ELF-1 (cell line): ENCODE data around the gene TAF15.
A peak's percentile ranks its signal among the peaks of the same experiment; 100 is the strongest.

Experiments
- DNase-seq: peaks from one replicate; pipeline ENCODE4 v3.0.0-alpha.2; 2016; ENCODE audit warnings: low read depth, low spot score

TAF15 gene

DNA sequence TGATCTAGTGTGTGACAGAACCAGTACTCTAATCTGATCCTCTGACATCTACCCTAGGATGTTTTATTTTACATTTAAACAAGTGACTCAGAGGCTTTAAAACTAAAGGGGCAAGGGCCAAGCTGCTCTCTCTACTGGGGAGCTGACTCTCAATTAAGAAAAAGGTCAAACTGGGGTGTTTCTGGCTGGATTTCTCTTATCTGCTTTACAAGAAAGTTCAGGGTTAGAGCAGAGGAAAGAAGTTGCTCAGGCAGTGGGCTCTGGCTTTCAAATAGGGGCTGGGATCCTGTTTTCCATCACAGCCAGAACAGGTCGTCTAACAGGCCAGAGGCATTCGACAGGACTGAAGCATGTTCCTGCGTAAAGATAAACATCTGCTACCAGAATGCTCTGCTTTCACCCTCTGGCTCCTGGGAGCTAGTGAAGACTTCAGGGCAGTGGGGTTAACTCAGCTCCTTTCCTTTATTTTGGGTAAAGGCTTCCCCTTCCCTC is 22.3 kb upstream of the TAF15 start:
- DNase-seq: peak; percentile 92

DNA sequence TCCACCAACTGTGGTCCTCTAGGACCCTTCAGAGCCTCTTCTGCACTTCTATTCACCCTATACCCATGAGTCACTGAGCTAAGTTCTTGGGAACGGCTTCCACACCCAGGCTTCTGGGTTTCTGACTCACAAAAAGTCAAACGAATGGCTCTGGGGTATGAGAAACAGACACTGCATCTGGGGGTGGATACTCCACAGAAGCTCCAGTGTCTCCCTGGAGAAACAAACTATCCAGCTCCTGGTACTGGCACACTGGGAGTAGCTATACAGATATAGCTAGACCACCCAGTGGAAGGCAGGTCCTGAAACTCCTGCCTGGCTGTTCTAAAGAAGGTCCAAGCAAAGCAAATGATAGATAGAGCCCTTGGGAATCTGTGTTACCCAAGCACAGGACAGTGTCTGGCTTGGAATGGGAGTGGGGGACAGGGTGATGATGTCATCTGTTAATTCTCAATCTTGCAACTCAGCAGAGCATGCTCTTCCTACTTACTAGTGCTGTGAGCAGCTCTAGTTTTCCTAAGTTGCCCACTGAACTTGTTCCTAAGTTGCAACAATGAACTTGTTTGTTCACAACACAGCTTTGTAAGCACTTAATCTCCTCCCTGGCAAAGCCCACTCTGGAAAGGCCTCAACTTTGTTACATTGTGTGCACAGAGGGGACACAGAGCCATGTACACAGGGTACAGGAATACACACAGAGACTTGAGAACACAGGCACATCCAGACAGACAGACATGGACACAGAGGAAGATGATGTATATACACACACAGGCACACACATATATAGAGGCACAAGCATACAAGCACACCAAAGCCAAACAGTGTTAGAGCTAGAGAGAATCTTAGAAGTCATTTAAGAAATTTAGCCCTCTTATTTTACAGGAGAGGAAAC is 20.6 kb upstream of the TAF15 start:
- DNase-seq: peak; percentile 75

- DNase-seq: no peak
Observed at GRCh38 chr17:35790841-35791240, 18.4 kb upstream of the TAF15 start.

DNA sequence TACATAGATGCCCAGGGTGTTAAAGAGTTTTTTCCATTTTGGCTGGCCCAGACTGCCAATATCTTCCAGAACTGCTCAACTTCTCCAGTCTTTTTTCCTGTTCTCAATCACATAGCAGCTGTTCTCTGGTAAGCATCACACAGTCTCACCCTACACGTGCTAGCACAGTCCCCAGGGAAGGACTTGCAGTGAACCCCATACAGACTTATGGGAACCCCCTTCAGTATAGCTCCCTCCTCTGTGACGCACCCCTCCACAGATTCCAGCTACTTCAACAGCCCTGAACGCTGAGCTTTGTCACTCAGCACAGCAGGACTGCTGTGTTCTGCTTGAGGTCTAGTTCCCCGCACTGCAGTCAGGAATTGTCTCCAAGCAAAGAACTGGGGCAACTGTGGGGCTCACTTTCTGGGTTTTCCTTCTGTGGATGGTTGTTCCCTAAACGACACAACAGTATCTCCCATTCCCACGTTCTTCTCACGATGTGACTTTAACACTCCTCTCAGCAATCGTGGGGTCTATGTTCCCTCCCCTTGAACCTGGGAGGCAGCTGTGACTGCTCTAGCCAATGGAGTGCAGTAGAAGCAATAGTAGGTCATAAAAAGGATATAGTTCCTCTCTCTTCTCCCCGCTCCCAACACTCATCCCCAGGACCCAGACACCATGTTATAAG is 17.5 kb upstream of the TAF15 start:
- DNase-seq: no peak

DNA sequence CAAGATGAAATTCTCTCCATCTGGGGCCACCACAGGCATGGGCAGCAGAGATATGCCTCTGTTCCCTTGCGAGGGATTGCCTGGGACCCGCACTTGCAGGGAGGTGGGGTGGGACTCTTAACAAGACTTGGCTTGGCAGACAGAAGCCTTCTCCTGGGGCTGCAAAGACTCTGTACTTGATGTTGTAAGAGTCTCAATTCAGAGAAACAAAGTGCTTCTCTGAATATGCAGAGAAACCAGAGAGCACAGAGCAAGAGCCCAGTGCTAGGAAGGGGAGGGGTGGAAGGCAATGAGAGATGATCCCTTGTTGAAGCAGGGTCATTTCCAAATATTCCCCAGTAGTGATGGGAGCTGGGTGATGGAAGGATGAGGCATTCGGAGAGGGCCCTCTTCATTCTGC is 16.0 kb upstream of the TAF15 start:
- no peak for DNase-seq

GRCh38 chr17:35795007-35795870 is 14.0 kb upstream of the TAF15 start, which contains the start of gene MMP28:
Gene MMP28, minus strand, starts transcription at chr17:35795641. Its CDS starts 264 bp downstream, at chr17:35795377.
- peak; percentile 50 for DNase-seq

GRCh38 chr17:35795871-35796265 is 13.4 kb upstream of the TAF15 start:
- DNase-seq: no peak

- no peak for DNase-seq
Observed at GRCh38 chr17:35796942-35797341, 12.3 kb upstream of the TAF15 start.

DNA sequence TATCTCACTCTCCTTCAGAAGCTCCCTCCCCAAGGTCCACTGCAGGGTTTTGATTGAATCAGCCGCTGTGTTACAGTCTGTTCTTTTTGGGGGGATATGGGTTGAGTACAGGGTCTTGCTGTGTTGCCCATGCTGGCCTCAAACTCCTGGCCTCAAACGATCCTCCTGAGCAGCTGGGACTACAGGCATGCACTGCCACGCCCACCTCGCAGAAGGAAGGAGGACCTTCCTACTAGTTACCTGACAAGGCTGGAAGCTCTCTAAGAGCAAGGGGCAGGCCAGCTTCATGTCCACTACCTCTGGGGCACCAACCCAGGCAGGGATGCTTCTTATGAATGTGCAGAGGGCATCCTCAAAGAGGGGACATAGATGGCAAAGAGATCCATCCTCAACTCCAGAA is 11.9 kb upstream of the TAF15 start:
- no peak for DNase-seq

DNA sequence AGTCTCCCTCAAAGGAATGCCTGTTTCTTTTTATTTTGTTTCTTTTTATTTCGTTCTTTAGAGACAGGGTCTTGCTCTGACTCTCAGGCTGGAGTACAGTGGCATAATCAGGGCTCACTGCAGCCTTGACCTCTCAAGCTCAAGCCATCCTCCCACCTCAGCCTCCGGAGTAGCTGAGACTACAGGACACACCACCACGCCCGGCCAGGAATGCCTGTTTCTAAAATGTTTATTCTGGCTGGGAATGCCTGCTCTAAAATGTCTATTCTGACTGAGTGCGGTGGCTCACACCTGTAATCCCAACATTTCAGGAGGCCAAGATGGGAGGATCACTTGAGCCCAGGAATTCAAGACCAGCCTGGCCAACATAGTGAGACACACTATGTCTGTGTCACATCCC is 11.4 kb upstream of the TAF15 start:
- no peak for DNase-seq

DNA sequence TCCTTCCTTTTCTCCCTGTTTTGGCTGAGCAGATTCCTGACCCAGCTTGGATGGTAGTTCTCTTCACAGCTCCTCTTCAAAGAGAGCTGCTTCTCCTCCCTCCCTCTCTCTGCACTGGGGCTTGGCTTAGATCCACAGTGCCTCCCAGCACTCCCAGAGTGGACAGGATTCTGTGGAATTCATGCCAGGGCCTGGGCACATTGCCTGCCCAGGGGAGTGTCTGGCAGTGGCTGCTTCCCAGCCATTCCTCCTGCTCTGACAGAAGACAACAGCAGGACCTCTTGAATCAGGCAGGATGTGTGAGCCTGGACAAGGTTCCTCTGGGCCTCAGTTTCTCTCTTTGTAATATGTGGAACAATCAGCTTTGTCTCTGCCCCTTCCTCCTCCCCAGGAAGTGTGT is 9.3 kb upstream of the TAF15 start:
- DNase-seq: no peak

DNA sequence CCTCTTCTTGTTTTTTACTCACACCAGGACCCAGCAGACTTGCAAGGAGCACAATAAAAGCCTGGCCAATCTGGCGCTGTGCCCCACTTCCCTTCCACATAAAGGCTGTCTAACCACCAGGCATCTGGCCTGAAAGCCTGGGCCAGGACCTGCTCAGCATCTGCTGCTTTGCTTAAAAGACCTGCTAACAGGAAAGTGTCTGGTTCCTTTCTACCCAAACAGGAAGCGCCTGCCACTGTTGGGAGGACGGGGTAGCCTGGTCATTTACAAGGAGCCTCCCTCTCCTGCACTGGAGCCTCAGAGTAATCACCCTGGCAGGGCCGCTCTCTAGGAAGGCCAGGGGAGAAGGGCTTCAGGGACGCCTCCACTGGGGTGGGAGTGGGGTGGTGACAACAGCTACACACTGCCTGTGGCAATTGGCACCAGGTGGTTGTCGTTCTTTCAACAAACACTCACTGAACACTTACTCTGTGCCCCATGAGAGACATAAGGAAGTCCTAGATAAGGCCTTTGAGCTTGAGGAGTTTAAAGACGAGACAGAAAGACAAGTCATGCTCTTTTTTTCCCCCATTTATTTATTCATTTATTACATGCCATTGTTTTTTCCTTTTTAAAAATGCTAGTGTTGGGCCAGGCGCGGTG is 7.6 kb upstream of the TAF15 start:
- DNase-seq: peak; percentile 85

DNA sequence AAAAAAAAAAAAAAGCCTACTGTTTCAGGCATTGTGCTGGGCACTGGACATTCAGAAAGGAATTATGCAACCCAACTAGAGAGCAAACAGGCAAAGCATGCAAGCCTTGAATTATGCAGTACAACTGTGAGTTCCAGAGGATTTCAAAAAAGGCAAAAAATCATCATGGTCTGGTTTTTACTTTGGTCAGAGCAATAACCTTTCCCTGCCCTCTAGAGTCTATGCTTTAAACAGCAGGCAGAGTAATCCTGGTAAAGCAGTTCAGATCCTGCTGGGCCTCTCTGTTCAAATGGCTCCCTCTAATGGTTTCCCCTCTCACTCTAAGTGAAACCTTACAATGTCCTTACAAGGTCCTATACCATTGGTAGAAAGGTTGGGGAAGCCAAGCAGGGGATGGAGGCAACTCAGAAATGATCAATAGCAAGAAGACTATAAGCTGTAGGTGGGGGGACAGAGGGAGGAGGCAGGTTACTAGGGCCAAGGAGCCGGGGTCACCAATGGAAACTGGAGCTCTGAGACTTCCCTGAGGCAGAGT is 4.6 kb upstream of the TAF15 start:
- DNase-seq: peak; percentile 86

DNA sequence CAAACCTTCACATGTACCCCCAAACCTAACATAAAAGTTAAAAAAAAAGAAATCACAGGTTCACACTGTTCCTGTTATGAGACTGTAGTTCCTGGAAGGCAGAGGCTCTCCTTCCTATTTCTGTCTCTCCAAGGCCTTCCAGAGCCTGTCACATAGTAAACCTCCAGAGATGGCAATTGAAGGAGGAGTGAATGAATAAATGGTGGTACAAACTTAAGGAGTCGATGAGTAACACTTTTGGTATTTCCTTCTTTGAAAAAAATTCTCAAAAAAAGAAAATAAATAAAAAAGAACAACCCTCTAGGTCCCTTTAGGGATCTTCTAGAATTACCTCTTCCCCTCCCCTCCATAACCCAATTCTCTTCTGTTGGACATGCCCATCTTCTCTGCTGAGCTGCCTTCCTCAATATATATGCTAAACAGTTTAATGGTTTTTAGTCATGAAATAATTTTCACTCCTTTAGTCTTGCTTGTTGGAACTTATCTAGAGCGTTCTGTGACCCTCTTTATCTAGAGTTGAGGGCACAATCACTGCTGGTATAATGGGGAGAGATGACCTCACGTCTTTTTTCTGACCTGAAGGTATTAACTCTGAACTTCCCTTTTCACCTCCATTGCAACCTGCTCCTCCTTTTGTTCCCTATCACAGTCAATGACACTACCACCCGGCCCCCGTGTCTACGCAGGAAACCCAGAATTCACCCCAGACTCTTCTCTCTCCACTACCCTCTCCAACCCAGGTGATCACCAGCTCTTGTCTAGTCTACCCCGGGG is 1.7 kb upstream of the TAF15 start:
- no peak for DNase-seq

DNA sequence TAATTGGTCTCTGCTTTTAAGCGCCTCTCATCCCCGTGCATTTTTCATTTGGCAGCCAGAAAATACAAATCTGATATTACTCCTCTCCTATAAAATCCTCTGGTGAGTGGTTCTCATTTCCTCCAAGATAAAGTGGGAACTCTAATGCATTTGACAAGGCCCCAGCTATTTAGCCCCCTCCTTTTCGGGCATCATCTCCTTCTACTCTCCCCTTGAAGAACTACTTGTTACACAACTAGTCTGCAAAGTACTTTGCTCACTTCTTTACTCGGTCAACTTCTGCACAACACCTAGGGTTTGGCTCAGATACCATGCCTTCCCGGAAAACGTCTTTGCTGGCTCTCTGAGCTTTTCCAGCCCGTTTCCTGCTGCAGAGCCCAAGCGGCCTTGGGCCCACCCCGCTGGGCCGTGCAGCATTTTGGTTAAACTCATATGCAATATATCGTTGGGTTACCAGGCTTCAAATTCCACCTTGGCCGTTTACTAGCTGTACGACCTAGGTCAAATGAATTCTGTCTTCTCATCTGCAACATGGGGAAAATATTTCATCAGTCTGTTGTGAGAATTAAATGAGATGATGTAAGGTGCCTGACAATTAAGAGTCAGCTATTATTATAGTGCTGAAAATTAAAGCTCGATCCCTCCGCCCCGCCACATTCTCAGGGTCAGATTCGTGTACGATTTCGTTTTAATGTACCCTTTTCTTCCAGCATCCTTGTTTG is 883 bp upstream of the TAF15 start:
- no peak for DNase-seq

DNA sequence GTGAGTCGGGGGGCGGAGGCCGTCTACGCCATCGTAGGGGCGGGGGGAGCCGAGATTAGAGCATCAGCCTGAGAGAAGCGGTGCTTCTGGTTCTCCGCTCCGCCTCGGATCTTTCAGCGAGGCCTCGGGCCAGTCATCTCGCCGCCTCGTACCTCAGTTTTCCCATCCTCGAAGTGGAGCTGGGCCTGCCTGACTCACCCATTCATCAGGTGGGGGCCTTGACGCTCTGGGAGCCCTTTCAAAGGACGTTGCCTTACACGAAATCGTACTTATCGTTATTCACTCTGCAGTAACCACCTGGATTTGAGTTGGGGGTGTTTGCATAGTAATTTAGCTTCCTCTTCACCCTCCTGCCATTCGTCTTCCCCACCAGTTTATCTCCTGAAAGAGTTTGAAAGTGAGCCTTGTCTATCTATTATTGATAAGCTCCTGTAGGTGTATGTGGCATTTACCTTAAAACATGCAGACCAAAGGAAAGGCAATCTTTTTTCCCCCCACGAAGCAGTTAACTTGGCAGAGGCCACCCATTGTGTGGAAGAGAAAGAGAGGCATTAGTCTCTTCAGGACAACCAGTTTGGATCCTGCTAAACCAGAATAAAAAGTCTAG is 674 bp downstream of the TAF15 start:
- no peak for DNase-seq

DNA sequence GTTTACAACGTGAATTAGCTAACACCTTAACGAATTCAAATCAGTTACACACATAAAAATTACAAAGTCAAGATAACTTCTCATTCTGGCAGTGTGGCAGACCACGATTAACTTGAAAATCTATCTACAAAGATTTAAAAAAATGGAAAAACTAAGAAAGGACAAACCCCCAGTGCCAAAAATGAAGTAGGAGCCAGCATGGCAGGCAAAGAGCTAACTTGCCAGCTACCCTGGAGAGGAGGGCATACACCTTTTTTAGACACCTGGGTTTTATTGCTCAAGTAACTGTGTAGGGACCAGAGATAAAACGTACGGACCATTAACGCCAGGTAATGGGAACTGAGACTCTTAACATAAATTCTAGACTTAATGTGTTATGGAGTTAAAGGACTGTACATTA is 2.5 kb downstream of the TAF15 start:
- DNase-seq: no peak

DNA sequence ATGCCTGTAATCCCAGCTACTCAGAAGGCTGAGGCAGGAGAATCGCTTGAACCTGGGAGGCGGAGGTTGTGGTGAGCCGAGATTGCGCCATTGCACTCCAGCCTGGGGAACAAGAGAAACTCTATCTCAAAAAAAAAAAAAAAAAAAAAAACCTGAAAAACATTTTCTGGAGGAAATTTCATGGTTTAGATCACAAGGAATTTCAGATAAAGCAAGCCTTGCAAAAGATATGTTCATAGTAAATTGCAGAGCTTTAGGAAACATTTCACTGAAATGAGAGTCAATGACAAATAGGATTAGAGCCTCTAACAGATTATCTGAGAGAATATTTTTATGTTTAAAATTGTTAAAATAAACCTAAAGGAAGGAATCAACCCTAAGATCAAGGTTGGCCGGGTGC is 3.2 kb downstream of the TAF15 start:
- no peak for DNase-seq

GRCh38 chr17:35816723-35817122 is 7.4 kb downstream of the TAF15 start:
- DNase-seq: no peak
